GM12878 (cell line): ENCODE results near the gene ESR1. TPM values are rescaled to one million over a fixed set of nuclear protein-coding genes. Genes with fewer than 3 reads are reported as not detected.

Source experiments
- ATAC-seq: fragments of 200-7000 bp; cut with Tn5 transposase; 3 replicates; pipeline ENCODE4 v1.9.1; 2020; ENCODE audit warnings: mild to moderate bottlenecking, moderate library complexity
- BruUV-seq: library from RNA; stranded (reverse); fragments of 400-500 nt; replicated peaks from 2 replicates; lab custom pipeline; 2021; lab: Mats Ljungman, UMichigan
- CTCF ChIA-PET: fragments of 300-600 bp; sonication (Branson Sonifier 250); formaldehyde crosslinking; extraction: SDS; loops from one replicate; lab custom pipeline; 2021; ENCODE audit warnings: inconsistent platforms; lab: Yijun Ruan, JAX
- POLR2A ChIA-PET: fragments of 350-600 bp; formaldehyde crosslinking; extraction: SDS; loops from one replicate; lab custom pipeline; 2021; ENCODE audit warnings: inconsistent platforms; lab: Charles Lee
- RAD21 ChIA-PET: fragments of 300-600 bp; sonication (Branson Sonifier 250); formaldehyde crosslinking; loops from one replicate; lab custom pipeline; 2023; ENCODE audit warnings: antibody characterized with exemption; ENCODE audit not compliant: unreplicated experiment; lab: Charles Lee
- SMC1A ChIA-PET: fragments of 300-600 bp; sonication (Branson Sonifier 250); formaldehyde crosslinking; loops from one replicate; lab custom pipeline; 2023; ENCODE audit not compliant: unreplicated experiment, uncharacterized antibody; lab: Charles Lee
- DNase-seq: peaks from one replicate; pipeline ENCODE4 v3.0.0-alpha.2; 2011; ENCODE audit warnings: low read depth, low spot score
- FAIRE-seq: peaks from 3 replicates; lab custom pipeline; 2011; peaks lifted over from hg19 to GRCh38; lab: Jason Lieb, UNC
- H2AFZ ChIP-seq: 2 replicates; pipeline ENCODE4 v1.6.0; 2011; ENCODE audit warnings: low read depth, low read length, control low read depth; ENCODE audit not compliant: control insufficient read depth
- H3K27ac ChIP-seq: 2 replicates; pipeline ENCODE4 v1.5.1; 2011; ENCODE audit warnings: control low read depth; ENCODE audit not compliant: control insufficient read depth, insufficient read depth
- H3K27me3 ChIP-seq, 2 experiments: replicated peaks in 1 of 2; 2 replicates each; pipeline versions ENCODE4 v1.6.0 to v1.6.1; 2011; ENCODE audit warnings: low read length in 1 of 2; ENCODE audit not compliant: control insufficient read depth in 2 of 2, insufficient read depth in 2 of 2
- H3K36me3 ChIP-seq, 2 experiments: 2 replicates each; pipeline ENCODE4 v1.5.1; 2011; ENCODE audit warnings: low read length in 1 of 2; ENCODE audit not compliant: control insufficient read depth in 2 of 2, insufficient read depth in 2 of 2
- H3K4me1 ChIP-seq: 2 replicates; pipeline ENCODE4 v1.6.1; 2011; ENCODE audit warnings: mild to moderate bottlenecking, low read length, moderate library complexity, mixed read lengths; ENCODE audit not compliant: control insufficient read depth, insufficient read depth
- H3K4me2 ChIP-seq: 2 replicates; pipeline ENCODE4 v1.6.0; 2011; ENCODE audit warnings: control low read depth; ENCODE audit not compliant: control insufficient read depth, insufficient read depth
- H3K4me3 ChIP-seq: fragments of 200-600 bp; sonication (generic); 2 replicates; pipeline ENCODE4 v1.5.1; 2016
- H3K79me2 ChIP-seq: 2 replicates; pipeline ENCODE4 v1.6.0; 2011; ENCODE audit warnings: low read length; ENCODE audit not compliant: control insufficient read depth, insufficient read depth
- H3K9ac ChIP-seq: 2 replicates; pipeline ENCODE4 v1.8.0; 2011; ENCODE audit warnings: low read length, control low read depth, mixed read lengths; ENCODE audit not compliant: control insufficient read depth, insufficient read depth
- H3K9me3 ChIP-seq: replicated peaks from 3 replicates; pipeline ENCODE4 v1.5.1; 2011; ENCODE audit warnings: mild to moderate bottlenecking, low read length; ENCODE audit not compliant: control insufficient read depth, insufficient read depth
- H4K20me1 ChIP-seq: 2 replicates; pipeline ENCODE4 v1.6.0; 2011; ENCODE audit not compliant: control insufficient read depth, insufficient read depth
- BRCA1 ChIP-seq: IDR thresholded peaks from 2 replicates; pipeline ENCODE4 v1.6.1; 2011; ENCODE audit warnings: low read depth, low read length, improper control_type of control experiment
- JUNB ChIP-seq: IDR thresholded peaks from 2 replicates; pipeline ENCODE4 v1.6.1; 2016; ENCODE audit warnings: antibody characterized with exemption, mild to moderate bottlenecking
- MYB ChIP-seq: fragments of 150-350 bp; IDR thresholded peaks from 2 replicates; pipeline ENCODE4 v1.6.1; 2014; ENCODE audit warnings: mild to moderate bottlenecking, low read depth, low read length, borderline replicate concordance
- PAX8 ChIP-seq: fragments of 450-650 bp; IDR thresholded peaks from 2 replicates; pipeline ENCODE4 v1.6.1; 2017; ENCODE audit warnings: mild to moderate bottlenecking, moderate library complexity
- RUNX3 ChIP-seq: IDR thresholded peaks from 2 replicates; pipeline ENCODE4 v1.6.1; 2012; ENCODE audit warnings: low read length, inconsistent platforms
- SUZ12 ChIP-seq: fragments of 200-600 bp; sonication (generic); IDR thresholded peaks from one replicate; pipeline ENCODE4 v1.6.1; 2018; ENCODE audit warnings: antibody characterized with exemption, mild to moderate bottlenecking; ENCODE audit not compliant: unreplicated experiment
- WRNIP1 ChIP-seq: IDR thresholded peaks from 2 replicates; pipeline ENCODE4 v1.6.1; 2011; ENCODE audit warnings: low read depth, low read length, improper control_type of control experiment, borderline replicate concordance
- WGBS: methylation state at CpG from one replicate; pipeline ENCODE4 v1.1.6; 2016; ENCODE audit warnings: low lambda C conversion rate; ENCODE audit not compliant: insufficient replicate concordance, insufficient coverage; ENCODE audit errors: missing lambda C conversion rate; 5-methylcytosine and 5-hydroxymethylcytosine counted together
- in situ Hi-C: fragments of 300-500 bp; cut with MboI; formaldehyde crosslinking; loops from 9 replicates; pipeline ENCODE4 v1.14.3; 2018; ENCODE audit warnings: mixed read lengths
- intact Hi-C: fragments of 100-400 bp; cut with micrococcal nuclease; formaldehyde crosslinking; loops from one replicate; pipeline ENCODE4 v1.14.2; 2022; ENCODE audit not compliant: unreplicated experiment
- polyA plus RNA-seq, 11 experiments: library from polyadenylated mRNA; depleted of rRNA in 4 of 11; unstranded in 6 of 11; stranded (reverse) in 5 of 11; fragments of >200 nt; fragmentation: Nextera tagmentation in 4 of 11; fragmentation: Illumina TruSeq in 1 of 11; extraction: Ambion mirVana in 4 of 11; extraction: Trizol in 1 of 11; gene quantifications; 1 replicate in 1 of 11; 2 replicates in 10 of 11; pipeline versions ENCODE4 v1.2.1 to v1.2.3, GENCODE V29; 2011 to 2016; ENCODE audit warnings: inconsistent platforms in 2 of 11, missing spikeins in 2 of 11, low read depth in 1 of 11
- total RNA-seq, 4 experiments: library from RNA; depleted of rRNA in 3 of 4; stranded (reverse); fragments of >200 nt in 3 of 4; fragmentation: Illumina TruSeq in 1 of 4; extraction: Trizol in 1 of 4; gene quantifications; 2 replicates each; pipeline versions ENCODE4 v1.2.1 to v1.2.3, GENCODE V29; 2013 to 2021
- TF ChIP-seq, protein P1 (sequence below): fragments of 450-650 bp; IDR thresholded peaks from 2 replicates; pipeline ENCODE4 v1.6.1; 2017; ENCODE audit warnings: antibody characterized with exemption, mild to moderate bottlenecking, moderate library complexity

The ESR1 gene
- total and polyA plus RNA-seq, 10 of the 15 experiments (the other 5 are each of a cell fraction or from before 2014, with no cell fraction given) = 0.03 to 0.51 (median 0.21) TPM; not detected in 4

- no peak for DNase-seq
- no peaks in the 10 kb centered on the region for H3K27me3 ChIP-seq
- in situ Hi-C loops (no loop called here), intact Hi-C loops (no loop called here)
- SMC1A ChIA-PET = interaction anchor here (0.9 to 2.7 kb wide), 5 partner anchors 8 to 427 kb away, joined by 4 to 14 read pairs (median 4); no protein-coding TSS in a partner anchor
- no peaks in the 10 kb centered on the region for H3K9me3 ChIP-seq
- H3K4me1 ChIP-seq = 0 out of 2 replicates have a peak, but pooled peaks cover 4% of the 10 kb centered on the region
- no peak overlapping the region for H3K27ac ChIP-seq
- no peak for TF ChIP-seq BRCA1
- TF ChIP-seq MYB = no peak
- TF ChIP-seq JUNB = peak; percentile 44
- no peak for TF ChIP-seq RUNX3
- TF ChIP-seq SUZ12 = no peak
- TF ChIP-seq WRNIP1 = no peak
- TF ChIP-seq, protein P1, sequence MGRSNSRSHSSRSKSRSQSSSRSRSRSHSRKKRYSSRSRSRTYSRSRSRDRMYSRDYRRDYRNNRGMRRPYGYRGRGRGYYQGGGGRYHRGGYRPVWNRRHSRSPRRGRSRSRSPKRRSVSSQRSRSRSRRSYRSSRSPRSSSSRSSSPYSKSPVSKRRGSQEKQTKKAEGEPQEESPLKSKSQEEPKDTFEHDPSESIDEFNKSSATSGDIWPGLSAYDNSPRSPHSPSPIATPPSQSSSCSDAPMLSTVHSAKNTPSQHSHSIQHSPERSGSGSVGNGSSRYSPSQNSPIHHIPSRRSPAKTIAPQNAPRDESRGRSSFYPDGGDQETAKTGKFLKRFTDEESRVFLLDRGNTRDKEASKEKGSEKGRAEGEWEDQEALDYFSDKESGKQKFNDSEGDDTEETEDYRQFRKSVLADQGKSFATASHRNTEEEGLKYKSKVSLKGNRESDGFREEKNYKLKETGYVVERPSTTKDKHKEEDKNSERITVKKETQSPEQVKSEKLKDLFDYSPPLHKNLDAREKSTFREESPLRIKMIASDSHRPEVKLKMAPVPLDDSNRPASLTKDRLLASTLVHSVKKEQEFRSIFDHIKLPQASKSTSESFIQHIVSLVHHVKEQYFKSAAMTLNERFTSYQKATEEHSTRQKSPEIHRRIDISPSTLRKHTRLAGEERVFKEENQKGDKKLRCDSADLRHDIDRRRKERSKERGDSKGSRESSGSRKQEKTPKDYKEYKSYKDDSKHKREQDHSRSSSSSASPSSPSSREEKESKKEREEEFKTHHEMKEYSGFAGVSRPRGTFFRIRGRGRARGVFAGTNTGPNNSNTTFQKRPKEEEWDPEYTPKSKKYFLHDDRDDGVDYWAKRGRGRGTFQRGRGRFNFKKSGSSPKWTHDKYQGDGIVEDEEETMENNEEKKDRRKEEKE = no peak
- no peak for TF ChIP-seq PAX8
- no peaks in the 10 kb centered on the region for H4K20me1 ChIP-seq
- H2AFZ ChIP-seq = no peak overlapping the region
- H3K36me3 ChIP-seq = no peaks in the 10 kb centered on the region
- 72% methylated on average over 9 of the region's 9 CpGs for WGBS
- ATAC-seq = peak; percentile 83
- 0 out of 2 replicates have a peak overlapping the region, but pooled peaks have one; percentile 13 for H3K4me2 ChIP-seq
- POLR2A ChIA-PET = no interaction called here
- no TSS peak for BruUV-seq
- no peak for FAIRE-seq
- RAD21 ChIA-PET = no interaction called here
- no peaks in the 10 kb centered on the region for H3K79me2 ChIP-seq
- no peak overlapping the region for H3K4me3 ChIP-seq
- CTCF ChIA-PET = interaction anchor here (1.2 to 2.6 kb wide), 4 partner anchors 345 to 441 kb away, joined by 3 to 11 read pairs (median 4); no protein-coding TSS in a partner anchor
- no peak overlapping the region for H3K9ac ChIP-seq
These were observed 310.0 kb downstream of the ESR1 start for GRCh38 chr6:152117156-152118133.
